Stimulated activated CD4-positive, alpha-beta T cell treated with anti-CD3 and anti-CD28 coated beads, Interleukin-12 subunit alpha, Interleukin-12 subunit beta, amount 100 ng/mL, for 4 hours (primary cell): Measurements from ENCODE around the gene GTPBP2.

Source experiments
- DNase-seq: peaks from one replicate; pipeline ENCODE4 v3.0.0-alpha.2; 2020

Gene GTPBP2

GRCh38 chr6:43575105-43575771 is 53.8 kb downstream of the GTPBP2 start:
- no peak for DNase-seq

GRCh38 chr6:43572015-43572414 is 57.0 kb downstream of the GTPBP2 start:
- DNase-seq, result no peak

- DNase-seq, result no peak
Measured at GRCh38 chr6:43570876-43571441, 58.1 kb downstream of the GTPBP2 start.
